ENCODE results near the gene MRPL55.

Gene MRPL55

GRCh38 chr1:228101994-228102790 lies 6.9 kb downstream of the MRPL55 start:
- TF ChIP-seq TCF4 (CRISPR knock-in tag; IDR thresholded peaks at IDR 0.05; ENCODE audit: borderline replicate concordance) (no peak), CREB5 (CRISPR knock-in tag; IDR thresholded peaks at IDR 0.05; ENCODE audit: low read depth) (no peak)
- ATAC-seq: peak; percentile 50

GRCh38 chr1:228101614-228101993 lies 7.5 kb downstream of the MRPL55 start:
- TF ChIP-seq BACH2 (CRISPR knock-in tag; IDR thresholded peaks at IDR 0.05; ENCODE audit: borderline replicate concordance) (no peak), TOX (CRISPR knock-in tag; IDR thresholded peaks at IDR 0.05; ENCODE audit: borderline replicate concordance) (no peak)
- ATAC-seq: no peak; the same call in 1 of the 3 replicates

DNA sequence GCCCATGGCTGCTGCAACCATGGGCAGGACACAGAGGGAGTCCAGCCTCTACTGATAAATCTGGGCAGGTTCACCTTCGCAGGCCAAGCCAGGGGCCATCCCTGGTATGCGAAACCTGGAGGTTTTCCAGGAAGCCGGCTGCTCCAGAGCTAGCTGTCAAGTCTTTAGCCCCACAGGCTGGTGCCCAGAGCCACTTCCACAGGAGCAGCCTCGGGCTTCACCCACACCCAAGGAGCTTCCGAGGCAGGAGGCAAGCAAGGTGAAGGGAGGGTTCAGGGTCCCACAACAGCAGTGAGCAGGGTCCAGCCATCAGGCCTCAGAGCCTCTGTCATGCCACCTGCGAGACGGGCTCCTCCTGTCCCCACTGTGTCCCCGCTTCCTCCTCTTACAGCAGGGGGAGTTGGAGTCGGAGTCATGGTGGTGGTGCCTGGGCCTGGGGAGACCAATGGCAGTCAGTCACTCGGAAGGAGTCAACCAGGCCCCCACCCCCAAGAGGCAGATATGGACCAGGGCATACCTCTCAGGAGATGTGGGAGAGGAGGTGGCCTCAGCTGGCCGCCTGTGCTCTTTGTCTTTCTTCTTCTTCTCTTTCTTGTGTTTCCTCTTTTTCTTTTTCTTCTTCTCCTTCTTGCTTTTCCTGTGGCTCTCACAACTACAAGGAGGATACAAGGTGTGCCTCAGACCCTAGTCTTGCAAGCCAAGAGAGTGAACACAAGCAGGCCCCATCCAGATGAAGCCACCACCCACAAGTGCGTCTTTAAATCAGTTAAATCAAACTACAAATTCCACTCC lies 8.1 kb downstream of the MRPL55 start:
- TF ChIP-seq OSR1 (CRISPR knock-in tag; IDR thresholded peaks at IDR 0.05) (no peak), TSHZ2 (CRISPR knock-in tag; IDR thresholded peaks at IDR 0.05) (no peak), ZFP3 (CRISPR knock-in tag; IDR thresholded peaks at IDR 0.05) (no peak), GLIS3 (CRISPR knock-in tag; IDR thresholded peaks at IDR 0.05) (no peak), CREB5 (CRISPR knock-in tag; IDR thresholded peaks at IDR 0.05; ENCODE audit: low read depth) (no peak), ZNF8 (CRISPR knock-in tag; IDR thresholded peaks at IDR 0.05) (no peak), PPARA (CRISPR knock-in tag; IDR thresholded peaks at IDR 0.05; ENCODE audit: borderline replicate concordance) (no peak), SNAI2 (CRISPR knock-in tag; IDR thresholded peaks at IDR 0.05) (no peak), TCF4 (CRISPR knock-in tag; IDR thresholded peaks at IDR 0.05; ENCODE audit: borderline replicate concordance) (no peak), CSDC2 (CRISPR knock-in tag; IDR thresholded peaks at IDR 0.05) (no peak), ISL1 (CRISPR knock-in tag; IDR thresholded peaks at IDR 0.05) (no peak)
- TF ChIP-seq, protein P1, sequence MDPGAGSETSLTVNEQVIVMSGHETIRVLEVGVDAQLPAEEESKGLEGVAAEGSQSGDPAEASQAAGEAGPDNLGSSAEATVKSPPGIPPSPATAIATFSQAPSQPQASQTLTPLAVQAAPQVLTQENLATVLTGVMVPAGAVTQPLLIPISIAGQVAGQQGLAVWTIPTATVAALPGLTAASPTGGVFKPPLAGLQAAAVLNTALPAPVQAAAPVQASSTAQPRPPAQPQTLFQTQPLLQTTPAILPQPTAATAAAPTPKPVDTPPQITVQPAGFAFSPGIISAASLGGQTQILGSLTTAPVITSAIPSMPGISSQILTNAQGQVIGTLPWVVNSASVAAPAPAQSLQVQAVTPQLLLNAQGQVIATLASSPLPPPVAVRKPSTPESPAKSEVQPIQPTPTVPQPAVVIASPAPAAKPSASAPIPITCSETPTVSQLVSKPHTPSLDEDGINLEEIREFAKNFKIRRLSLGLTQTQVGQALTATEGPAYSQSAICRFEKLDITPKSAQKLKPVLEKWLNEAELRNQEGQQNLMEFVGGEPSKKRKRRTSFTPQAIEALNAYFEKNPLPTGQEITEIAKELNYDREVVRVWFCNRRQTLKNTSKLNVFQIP (CRISPR knock-in tag; IDR thresholded peaks at IDR 0.05; ENCODE audit: borderline replicate concordance, low read depth): no peak
- TF ChIP-seq, protein P2, sequence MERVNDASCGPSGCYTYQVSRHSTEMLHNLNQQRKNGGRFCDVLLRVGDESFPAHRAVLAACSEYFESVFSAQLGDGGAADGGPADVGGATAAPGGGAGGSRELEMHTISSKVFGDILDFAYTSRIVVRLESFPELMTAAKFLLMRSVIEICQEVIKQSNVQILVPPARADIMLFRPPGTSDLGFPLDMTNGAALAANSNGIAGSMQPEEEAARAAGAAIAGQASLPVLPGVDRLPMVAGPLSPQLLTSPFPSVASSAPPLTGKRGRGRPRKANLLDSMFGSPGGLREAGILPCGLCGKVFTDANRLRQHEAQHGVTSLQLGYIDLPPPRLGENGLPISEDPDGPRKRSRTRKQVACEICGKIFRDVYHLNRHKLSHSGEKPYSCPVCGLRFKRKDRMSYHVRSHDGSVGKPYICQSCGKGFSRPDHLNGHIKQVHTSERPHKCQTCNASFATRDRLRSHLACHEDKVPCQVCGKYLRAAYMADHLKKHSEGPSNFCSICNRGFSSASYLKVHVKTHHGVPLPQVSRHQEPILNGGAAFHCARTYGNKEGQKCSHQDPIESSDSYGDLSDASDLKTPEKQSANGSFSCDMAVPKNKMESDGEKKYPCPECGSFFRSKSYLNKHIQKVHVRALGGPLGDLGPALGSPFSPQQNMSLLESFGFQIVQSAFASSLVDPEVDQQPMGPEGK (CRISPR knock-in tag; IDR thresholded peaks at IDR 0.05; ENCODE audit: borderline replicate concordance): no peak
- TF ChIP-seq, protein P3, sequence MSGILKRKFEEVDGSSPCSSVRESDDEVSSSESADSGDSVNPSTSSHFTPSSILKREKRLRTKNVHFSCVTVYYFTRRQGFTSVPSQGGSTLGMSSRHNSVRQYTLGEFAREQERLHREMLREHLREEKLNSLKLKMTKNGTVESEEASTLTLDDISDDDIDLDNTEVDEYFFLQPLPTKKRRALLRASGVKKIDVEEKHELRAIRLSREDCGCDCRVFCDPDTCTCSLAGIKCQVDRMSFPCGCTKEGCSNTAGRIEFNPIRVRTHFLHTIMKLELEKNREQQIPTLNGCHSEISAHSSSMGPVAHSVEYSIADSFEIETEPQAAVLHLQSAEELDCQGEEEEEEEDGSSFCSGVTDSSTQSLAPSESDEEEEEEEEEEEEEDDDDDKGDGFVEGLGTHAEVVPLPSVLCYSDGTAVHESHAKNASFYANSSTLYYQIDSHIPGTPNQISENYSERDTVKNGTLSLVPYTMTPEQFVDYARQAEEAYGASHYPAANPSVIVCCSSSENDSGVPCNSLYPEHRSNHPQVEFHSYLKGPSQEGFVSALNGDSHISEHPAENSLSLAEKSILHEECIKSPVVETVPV (CRISPR knock-in tag; IDR thresholded peaks at IDR 0.05): no peak
- ATAC-seq: no peak

Measured in SK-N-SH treated with all-trans-retinoic acid at 6 μM for 48 hours (cell line).